Aorta (tissue), 5 donors: ENCODE measurements around the gene ABCB1. TPM values are rescaled to one million over a fixed set of nuclear protein-coding genes. Genes with fewer than 3 reads are reported as not detected.
A peak's percentile ranks its signal among the peaks of the same experiment; 100 is the strongest.

Experiments used
- ATAC-seq: fragments of 200-7000 bp; cut with Tn5 transposase; one replicate; pipeline ENCODE4 v1.9.1; 2022; ENCODE audit warnings: moderate library complexity; ENCODE audit not compliant: low FRiP score
- DNase-seq, 2 donors: peaks; one replicate each; pipeline ENCODE4 v3.0.0-alpha.2; 2020
- H3K27ac ChIP-seq, 2 donors: one replicate each; pipeline ENCODE4 v1.5.1; 2013; ENCODE audit warnings: low read length in 2 of 2, mild to moderate bottlenecking in 2 of 2, moderate library complexity in 2 of 2, control low read depth in 1 of 2, inconsistent platforms in 1 of 2, low read depth in 1 of 2
- H3K27me3 ChIP-seq, 2 donors: one replicate each; pipeline ENCODE4 v1.6.1; 2013; ENCODE audit warnings: control low read depth in 1 of 2, low read length in 1 of 2, mild to moderate bottlenecking in 1 of 2, moderate library complexity in 1 of 2; ENCODE audit not compliant: insufficient read depth in 2 of 2, control insufficient read depth in 1 of 2
- H3K36me3 ChIP-seq, 2 donors: one replicate each; pipeline ENCODE4 v1.6.1; 2013; ENCODE audit warnings: control low read depth in 1 of 2, low read length in 1 of 2, mild to moderate bottlenecking in 1 of 2; ENCODE audit not compliant: insufficient read depth in 2 of 2, control insufficient read depth in 1 of 2
- H3K4me1 ChIP-seq, 2 donors: one replicate each; pipeline ENCODE4 v1.6.1; 2013; ENCODE audit warnings: low read length in 2 of 2, control low read depth in 1 of 2, mild to moderate bottlenecking in 1 of 2, moderate library complexity in 1 of 2; ENCODE audit not compliant: insufficient read depth in 2 of 2, control insufficient read depth in 1 of 2
- H3K4me3 ChIP-seq, 2 donors: one replicate each; pipeline ENCODE4 v1.5.1; 2013; ENCODE audit warnings: low read length in 2 of 2, control low read depth in 1 of 2, mild to moderate bottlenecking in 1 of 2
- H3K9me3 ChIP-seq: one replicate; pipeline ENCODE4 v1.6.1; 2013; ENCODE audit warnings: mild to moderate bottlenecking, low read length; ENCODE audit not compliant: control insufficient read depth
- WGBS, 2 donors: extraction: QIAGEN DNeasy Blood & Tissue Kit; methylation state at CpG; one replicate each; pipeline ENCODE4 v1.1.7; 2013; 5-methylcytosine and 5-hydroxymethylcytosine counted together
- intact Hi-C, 2 donors: fragments of 100-400 bp; cut with DNase I; formaldehyde crosslinking; loops; one replicate each; pipeline versions ENCODE4 v1.14.2 to v1.15.0; 2022
- polyA plus RNA-seq, 2 donors: library from polyadenylated mRNA; stranded (reverse); fragments of 200-250 nt; gene quantifications; one replicate each; pipeline ENCODE4 v1.2.3, GENCODE V29; 2013
- total RNA-seq, 2 donors: library from RNA; stranded (reverse); fragmentation: NEBNext Ultra II Directional; extraction: Animal tissue kit (Norgen Biotek cat#: 25700); gene quantifications; one replicate each; pipeline ENCODE4 v1.2.1, GENCODE V29; 2021
- donor health status: healthy with polysubstance abuse.
- donor health status: Bipolar disorder and iron deficiency.
- donor health status: DM: no; HTN: no; CAD: no.
- donor health status: DM: no; HTN: no; CAD: no.
- donor health status: DM: yes; HTN: yes; CAD: no.

The ABCB1 gene
- total and polyA plus RNA-seq, 4 donors: 0.05 to 10.6 (median 2.8) TPM

DNA sequence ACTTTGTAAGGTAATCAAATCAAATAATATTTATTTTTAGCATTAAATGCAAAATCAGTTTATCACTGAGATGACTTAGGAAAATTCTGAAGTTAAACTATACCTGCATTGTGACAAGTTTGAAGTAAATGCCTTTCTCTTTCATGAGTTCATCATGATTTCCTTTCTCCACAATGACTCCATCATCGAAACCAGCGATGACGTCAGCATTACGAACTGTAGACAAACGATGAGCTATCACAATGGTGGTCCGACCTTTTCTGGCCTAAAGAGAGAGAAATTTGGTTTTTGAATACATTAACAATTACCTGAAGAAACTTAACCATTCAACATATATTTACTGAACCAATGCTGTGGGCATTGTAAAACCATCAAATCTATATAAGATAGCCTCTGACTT, 54.9 kb downstream of the ABCB1 start:
- Histone ChIP-seq H3K36me3 (no peaks in the 10 kb centered on the region), H3K4me1 (no peaks in the 10 kb centered on the region), H3K27me3 (no peaks in the 10 kb centered on the region), H3K27ac (no peak overlapping the region), H3K4me3 (no peak overlapping the region), H3K9me3 (no peaks in the 10 kb centered on the region)
- intact Hi-C loops: no loop called here
- ATAC-seq: no peak
- DNase-seq: no peak
- WGBS, 2 donors: 89% methylated on average over 6 of the region's 6 CpGs

DNA sequence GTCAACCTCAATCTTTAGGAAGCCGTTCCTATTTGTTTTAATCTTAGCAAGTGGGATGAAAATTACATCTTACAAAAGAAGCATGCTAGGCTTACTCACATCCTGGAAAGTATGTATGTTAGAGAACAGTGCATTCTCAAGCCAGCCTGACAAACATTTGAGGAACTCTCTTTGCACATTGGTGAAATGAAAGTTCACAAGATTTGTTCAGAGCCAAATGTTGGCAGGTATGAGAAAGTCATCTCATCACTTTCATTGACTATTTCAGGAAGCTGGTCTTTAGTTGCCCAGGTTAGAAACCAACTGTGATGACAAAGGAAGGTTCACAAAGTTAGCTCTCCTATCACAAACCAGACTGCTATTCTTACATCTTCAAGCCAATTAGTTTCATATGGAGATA, 57.1 kb downstream of the ABCB1 start:
- no peaks in the 10 kb centered on the region for H3K36me3 ChIP-seq
- H3K27me3 ChIP-seq: no peaks in the 10 kb centered on the region
- DNase-seq (no peak), ATAC-seq (no peak)
- 64 to 72% methylated on average over 1 of the region's 1 CpG for WGBS, 2 donors
- intact Hi-C loops: no loop called here
- no peak overlapping the region for H3K4me3 ChIP-seq
- H3K27ac ChIP-seq: no peak overlapping the region
- H3K4me1 ChIP-seq: no peaks in the 10 kb centered on the region
- no peaks in the 10 kb centered on the region for H3K9me3 ChIP-seq

- 83 to 87% methylated on average over 1 of the region's 1 CpG for WGBS, 2 donors
- no peaks in the 10 kb centered on the region for H3K4me1 ChIP-seq
- no peaks in the 10 kb centered on the region for H3K27me3 ChIP-seq
- no peak overlapping the region for H3K27ac ChIP-seq
- no peaks in the 10 kb centered on the region for H3K36me3 ChIP-seq
- DNase-seq (no peak), ATAC-seq (no peak)
- intact Hi-C loops: no loop called here
- no peak overlapping the region for H3K4me3 ChIP-seq
- H3K9me3 ChIP-seq: no peaks in the 10 kb centered on the region
Measured at GRCh38 chr7:87541648-87542047, 59.0 kb downstream of the ABCB1 start.

GRCh38 chr7:87538052-87538451, 62.6 kb downstream of the ABCB1 start:
- intact Hi-C loops: no loop called here
- H3K27me3 ChIP-seq: no peaks in the 10 kb centered on the region
- ATAC-seq (no peak), DNase-seq (no peak)
- H3K9me3 ChIP-seq: no peaks in the 10 kb centered on the region
- no peaks in the 10 kb centered on the region for H3K4me1 ChIP-seq
- no peak overlapping the region for H3K27ac ChIP-seq
- no peak overlapping the region for H3K4me3 ChIP-seq
- no peaks in the 10 kb centered on the region for H3K36me3 ChIP-seq
- WGBS, 2 donors: 58 to 65% methylated on average over 1 of the region's 1 CpG

GRCh38 chr7:87534072-87534471, 66.6 kb downstream of the ABCB1 start:
- DNase-seq (no peak), ATAC-seq (no peak)
- H3K27ac ChIP-seq: no peak overlapping the region
- H3K36me3 ChIP-seq: no peaks in the 10 kb centered on the region
- H3K4me1 ChIP-seq: no peaks in the 10 kb centered on the region
- WGBS, 2 donors: 88 to 96% methylated on average over 2 of the region's 2 CpGs
- H3K27me3 ChIP-seq: no peaks in the 10 kb centered on the region
- intact Hi-C loops: no loop called here
- H3K4me3 ChIP-seq: no peak overlapping the region
- H3K9me3 ChIP-seq: no peaks in the 10 kb centered on the region

DNA sequence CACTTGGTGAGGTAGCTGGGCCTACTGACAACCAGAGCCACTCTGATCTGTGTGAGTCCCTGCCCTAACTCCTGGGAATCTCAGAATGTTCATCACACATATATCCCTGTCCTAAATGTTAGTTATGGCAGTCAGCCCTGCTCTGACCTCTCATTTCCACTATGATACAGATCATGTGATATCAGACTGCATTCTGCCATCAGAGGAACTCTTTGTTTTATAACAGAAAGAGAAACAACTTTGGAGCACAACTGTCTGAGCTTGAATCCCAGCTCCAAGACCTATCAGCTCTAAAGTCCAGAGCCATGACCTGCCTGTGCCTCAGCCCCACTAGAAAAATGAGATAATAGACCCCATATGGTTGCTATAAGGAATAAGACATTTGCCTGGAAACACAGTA, 70.6 kb downstream of the ABCB1 start:
- intact Hi-C loops: no loop called here
- DNase-seq (no peak), ATAC-seq (no peak)
- H3K36me3 ChIP-seq: no peaks in the 10 kb centered on the region
- no peak overlapping the region for H3K4me3 ChIP-seq
- H3K4me1 ChIP-seq: no peaks in the 10 kb centered on the region
- H3K27ac ChIP-seq: no peak overlapping the region
- no peaks in the 10 kb centered on the region for H3K9me3 ChIP-seq
- H3K27me3 ChIP-seq: no peaks in the 10 kb centered on the region

- no peaks in the 10 kb centered on the region for H3K36me3 ChIP-seq
- 71 to 72% methylated on average over 2 of the region's 2 CpGs for WGBS, 2 donors
- DNase-seq (no peak), ATAC-seq (no peak)
- no peaks in the 10 kb centered on the region for H3K4me1 ChIP-seq
- no peak overlapping the region for H3K27ac ChIP-seq
- no peaks in the 10 kb centered on the region for H3K9me3 ChIP-seq
- intact Hi-C loops: no loop called here
- no peak overlapping the region for H3K4me3 ChIP-seq
- no peaks in the 10 kb centered on the region for H3K27me3 ChIP-seq
Measured at GRCh38 chr7:87528730-87529129, 72.0 kb downstream of the ABCB1 start.

DNA sequence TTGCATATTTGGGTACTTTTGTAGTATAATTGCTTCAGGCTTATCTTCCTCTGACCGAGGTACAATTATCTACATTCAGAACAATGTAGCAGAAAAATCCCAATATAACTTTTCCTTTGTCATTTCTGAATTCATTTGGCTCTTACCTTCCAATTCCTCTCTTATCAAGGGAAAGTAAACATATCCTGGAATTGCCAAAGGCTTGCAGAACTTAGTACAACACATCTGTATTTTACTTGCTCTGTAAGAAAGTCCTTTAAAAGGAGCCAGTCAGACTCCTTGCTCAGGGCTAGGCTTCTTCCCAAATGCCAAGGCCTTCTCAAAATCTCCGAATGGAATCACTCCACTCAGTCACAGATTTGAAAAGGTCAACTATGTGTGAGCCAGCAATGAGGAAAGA, 81.9 kb downstream of the ABCB1 start:
- intact Hi-C loops: no loop called here
- DNase-seq (no peak), ATAC-seq (no peak)
- Histone ChIP-seq H3K36me3 (no peaks in the 10 kb centered on the region), H3K27ac (peak overlapping the region in 1 of 2 donors; percentile 5), H3K4me3 (no peak overlapping the region), H3K4me1 (peaks cover 0 to 8% of the 10 kb centered on the region in 2 donors), H3K27me3 (no peaks in the 10 kb centered on the region), H3K9me3 (no peaks in the 10 kb centered on the region)
- WGBS, 2 donors: 5 to 6% methylated on average over 2 of the region's 2 CpGs

DNA sequence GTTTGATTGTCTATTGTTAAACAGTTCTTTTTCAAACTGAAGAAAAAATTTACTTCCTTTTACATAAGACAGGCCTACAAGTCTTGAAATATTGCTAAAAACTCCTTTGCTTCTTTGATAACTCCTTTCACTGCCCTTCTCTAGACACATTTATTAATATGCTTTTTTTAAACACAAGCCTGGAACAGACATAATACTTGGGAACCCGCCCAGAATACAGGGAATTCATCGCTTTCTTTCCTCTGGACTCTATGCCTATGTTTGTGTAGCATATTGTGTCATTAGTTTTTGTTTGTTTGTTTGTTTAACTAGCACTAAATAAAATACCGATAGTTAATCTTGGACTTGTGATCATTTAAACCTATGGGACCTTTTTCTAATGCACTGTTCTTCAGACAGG, 82.8 kb downstream of the ABCB1 start:
- Histone ChIP-seq H3K9me3 (no peaks in the 10 kb centered on the region), H3K27ac (no peak overlapping the region), H3K36me3 (no peaks in the 10 kb centered on the region), H3K4me1 (peaks cover 0 to 8% of the 10 kb centered on the region in 2 donors), H3K27me3 (no peaks in the 10 kb centered on the region), H3K4me3 (no peak overlapping the region)
- intact Hi-C loops: no loop called here
- ATAC-seq (no peak), DNase-seq (no peak)
- WGBS, 2 donors: 19 to 31% methylated on average over 3 of the region's 3 CpGs
